ENCODE data around the gene INPP5A. TPM values are rescaled to one million over a fixed set of nuclear protein-coding genes. Genes with fewer than 3 reads are reported as not detected.
A peak's percentile ranks its signal among the peaks of the same experiment; 100 is the strongest.

Gene INPP5A
- total RNA-seq, 6 donors from 2014 or later, result 28.6 to 81.7 (median 44.8) TPM

DNA sequence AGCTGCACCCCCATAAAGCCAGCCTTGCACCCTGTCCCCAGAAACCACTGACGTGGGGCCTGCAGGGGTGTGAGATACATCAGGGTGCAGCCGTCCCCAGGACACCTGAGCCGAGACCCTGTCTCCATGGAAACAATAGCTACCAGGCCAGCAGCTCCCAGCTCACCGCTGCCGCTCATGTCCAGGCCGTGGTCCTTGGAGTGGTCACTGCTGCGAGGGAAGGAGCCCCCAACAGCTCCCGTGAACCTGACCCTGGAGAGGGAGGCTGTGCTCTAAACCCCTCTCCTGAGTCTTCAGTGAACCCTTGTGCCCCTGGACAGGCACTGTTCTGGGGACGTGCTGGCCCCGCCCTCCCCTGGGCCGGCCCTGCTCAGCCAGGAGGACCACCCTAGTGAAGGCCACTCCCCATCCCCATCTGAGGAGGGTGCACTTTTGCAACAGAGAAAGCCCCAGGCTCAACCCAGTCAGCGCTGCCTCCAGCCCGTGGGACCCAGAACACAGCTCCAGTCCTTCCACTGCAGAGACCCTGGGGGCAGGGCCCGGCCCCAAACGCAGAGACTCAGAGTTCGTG is 19.6 kb upstream of the INPP5A start:
- no peak for ATAC-seq (ENCODE audit: low FRiP score in 2 of 2)
- H3K4me1 ChIP-seq, result peaks cover 54 to 69% (median 61%) of the 10 kb centered on the region in 4 donors
- TF ChIP-seq POLR2A (IDR thresholded peaks at IDR 0.05), result no peak
- TF ChIP-seq, protein P1, sequence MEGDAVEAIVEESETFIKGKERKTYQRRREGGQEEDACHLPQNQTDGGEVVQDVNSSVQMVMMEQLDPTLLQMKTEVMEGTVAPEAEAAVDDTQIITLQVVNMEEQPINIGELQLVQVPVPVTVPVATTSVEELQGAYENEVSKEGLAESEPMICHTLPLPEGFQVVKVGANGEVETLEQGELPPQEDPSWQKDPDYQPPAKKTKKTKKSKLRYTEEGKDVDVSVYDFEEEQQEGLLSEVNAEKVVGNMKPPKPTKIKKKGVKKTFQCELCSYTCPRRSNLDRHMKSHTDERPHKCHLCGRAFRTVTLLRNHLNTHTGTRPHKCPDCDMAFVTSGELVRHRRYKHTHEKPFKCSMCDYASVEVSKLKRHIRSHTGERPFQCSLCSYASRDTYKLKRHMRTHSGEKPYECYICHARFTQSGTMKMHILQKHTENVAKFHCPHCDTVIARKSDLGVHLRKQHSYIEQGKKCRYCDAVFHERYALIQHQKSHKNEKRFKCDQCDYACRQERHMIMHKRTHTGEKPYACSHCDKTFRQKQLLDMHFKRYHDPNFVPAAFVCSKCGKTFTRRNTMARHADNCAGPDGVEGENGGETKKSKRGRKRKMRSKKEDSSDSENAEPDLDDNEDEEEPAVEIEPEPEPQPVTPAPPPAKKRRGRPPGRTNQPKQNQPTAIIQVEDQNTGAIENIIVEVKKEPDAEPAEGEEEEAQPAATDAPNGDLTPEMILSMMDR (IDR thresholded peaks at IDR 0.05), result no peak
- TF ChIP-seq POLR2AphosphoS5 (IDR thresholded peaks at IDR 0.05), result no peak
- no peak for TF ChIP-seq EP300 (IDR thresholded peaks at IDR 0.05)

DNA sequence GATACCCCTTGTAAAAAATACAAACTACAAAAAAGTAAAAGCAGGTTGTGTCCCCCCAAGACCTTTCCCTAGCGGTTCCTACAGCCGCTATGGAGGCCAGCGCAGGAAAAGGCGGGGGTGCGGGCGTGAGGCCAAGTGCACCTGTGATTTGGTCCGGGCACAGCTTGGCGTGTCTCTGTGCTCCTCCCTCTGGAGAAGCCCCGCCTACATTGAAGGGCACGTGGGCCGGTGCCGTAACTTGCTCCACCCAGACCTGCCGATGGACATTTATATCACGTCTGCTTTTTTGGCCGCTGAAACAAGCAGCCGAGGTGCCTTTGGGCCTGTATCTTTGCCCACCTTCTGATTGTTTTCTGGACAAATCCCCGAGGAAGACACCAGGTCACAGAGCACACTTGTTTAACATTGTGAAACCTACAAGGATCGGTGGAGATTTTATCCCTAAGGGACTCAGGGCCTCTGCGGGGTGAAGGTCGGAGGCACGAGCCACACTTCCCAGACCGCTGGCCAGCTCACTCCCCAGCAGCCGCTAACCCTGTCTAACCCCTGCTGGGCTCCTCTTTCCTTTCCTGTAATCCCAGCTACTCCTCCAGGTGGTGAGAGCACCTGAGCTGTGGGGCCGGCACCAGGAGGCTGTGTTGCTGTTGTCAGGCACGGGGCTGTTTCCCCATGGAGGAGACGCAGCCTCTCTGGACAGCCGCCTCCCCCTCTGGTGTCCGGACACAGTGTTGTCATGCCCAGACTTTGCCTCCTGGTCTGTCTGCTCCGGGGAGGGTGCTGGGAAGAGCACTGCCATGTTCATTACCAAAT is 18.8 kb upstream of the INPP5A start:
- Histone ChIP-seq H3K36me3 (no peaks in the 10 kb centered on the region), H3K4me3 (peak overlapping the region in 3 of 4 donors; percentile 5 to 17 (median 6)), H3K9me3 (no peaks in the 10 kb centered on the region), H3K27ac (peak overlapping the region; percentile 84 to 97 (median 90)), H3K4me1 (peaks cover 54 to 69% (median 61%) of the 10 kb centered on the region in 4 donors), H3K27me3 (no peaks in the 10 kb centered on the region)
- TF ChIP-seq POLR2A (IDR thresholded peaks at IDR 0.05), result peak in 2 of 4 donors; percentile 13 to 45
- TF ChIP-seq EP300 (IDR thresholded peaks at IDR 0.05), result no peak
- TF ChIP-seq POLR2AphosphoS5 (IDR thresholded peaks at IDR 0.05), result peak in 1 of 2 donors; percentile 62
- TF ChIP-seq, protein P1 (IDR thresholded peaks at IDR 0.05), result no peak
- peak in 1 of 2 donors; percentile 74 for ATAC-seq (ENCODE audit: low FRiP score in 2 of 2)
- peak; percentile 87 to 92 for DNase-seq
- 45 to 56% methylated on average over 25 to 29 of the region's 29 CpGs for WGBS, 2 donors

More for the DNA sequence above, 19.6 kb upstream of the INPP5A start:
- WGBS, 2 donors, result 49 to 52% methylated on average over 13 to 14 of the region's 16 CpGs
- H3K27me3 ChIP-seq, result no peaks in the 10 kb centered on the region
- peak overlapping the region in 2 of 4 donors; percentile 5 to 17 for H3K4me3 ChIP-seq
- no peaks in the 10 kb centered on the region for H3K36me3 ChIP-seq
- peak; percentile 26 to 71 for DNase-seq
- no peaks in the 10 kb centered on the region for H3K9me3 ChIP-seq
- peak overlapping the region; percentile 84 to 97 (median 90) for H3K27ac ChIP-seq

DNA sequence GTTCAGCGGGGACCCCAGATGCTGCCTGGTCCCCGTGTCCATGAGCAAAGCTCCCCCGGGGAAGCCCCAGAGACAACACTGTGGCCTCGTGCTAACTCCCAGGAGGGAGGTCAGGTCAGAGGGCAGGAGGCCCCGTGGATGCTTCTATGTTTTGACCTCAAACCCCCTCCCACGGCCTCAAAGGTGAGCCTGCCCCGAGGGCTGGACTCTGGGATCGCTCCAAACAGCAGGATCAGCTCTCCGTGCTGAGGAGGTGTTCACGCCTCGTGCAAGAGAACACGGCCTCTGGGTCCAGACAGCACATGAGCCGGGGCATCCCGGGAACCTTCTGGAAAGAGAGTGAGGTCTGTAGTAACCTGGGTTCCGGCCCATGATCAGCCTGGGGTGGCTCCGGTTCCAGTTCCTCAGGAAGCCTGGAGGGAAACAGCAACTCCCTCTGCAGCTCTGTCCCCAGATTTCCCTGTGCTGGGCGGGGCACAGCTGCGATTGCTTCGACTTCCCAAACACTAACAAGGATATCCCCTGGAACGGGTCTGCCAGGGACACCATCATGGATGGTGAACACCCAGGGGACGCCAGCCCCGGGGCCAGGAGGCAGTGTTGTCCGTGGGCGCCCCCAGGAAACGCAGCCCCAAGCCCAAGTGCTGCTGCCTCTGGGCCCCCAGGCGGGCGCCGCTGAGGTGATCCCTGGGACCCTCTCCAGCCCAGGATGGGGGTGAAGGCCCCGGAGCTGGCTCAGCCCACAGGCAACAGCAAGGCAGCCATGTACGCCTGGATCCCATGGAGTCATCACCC is 18.0 kb upstream of the INPP5A start:
- TF ChIP-seq POLR2AphosphoS5 (IDR thresholded peaks at IDR 0.05), result peak; percentile 60 to 81
- peak in 3 of 4 donors; percentile 28 to 93 (median 92) for TF ChIP-seq EP300 (IDR thresholded peaks at IDR 0.05)
- TF ChIP-seq, protein P1 (IDR thresholded peaks at IDR 0.05), result peak in 1 of 6 experiments; percentile 6
- no peak for TF ChIP-seq POLR2A (IDR thresholded peaks at IDR 0.05)
- Histone ChIP-seq H3K4me1 (peaks cover 54 to 69% (median 61%) of the 10 kb centered on the region in 4 donors), H3K27me3 (no peaks in the 10 kb centered on the region), H3K27ac (peak overlapping the region; percentile 84 to 97 (median 90)), H3K9me3 (no peaks in the 10 kb centered on the region), H3K36me3 (no peaks in the 10 kb centered on the region), H3K4me3 (no peak overlapping the region)
- peak; percentile 47 to 81 for DNase-seq
- no peak for ATAC-seq (ENCODE audit: low FRiP score in 2 of 2)
- WGBS, 2 donors, result 56 to 72% methylated on average over 16 to 30 of the region's 30 CpGs

DNA sequence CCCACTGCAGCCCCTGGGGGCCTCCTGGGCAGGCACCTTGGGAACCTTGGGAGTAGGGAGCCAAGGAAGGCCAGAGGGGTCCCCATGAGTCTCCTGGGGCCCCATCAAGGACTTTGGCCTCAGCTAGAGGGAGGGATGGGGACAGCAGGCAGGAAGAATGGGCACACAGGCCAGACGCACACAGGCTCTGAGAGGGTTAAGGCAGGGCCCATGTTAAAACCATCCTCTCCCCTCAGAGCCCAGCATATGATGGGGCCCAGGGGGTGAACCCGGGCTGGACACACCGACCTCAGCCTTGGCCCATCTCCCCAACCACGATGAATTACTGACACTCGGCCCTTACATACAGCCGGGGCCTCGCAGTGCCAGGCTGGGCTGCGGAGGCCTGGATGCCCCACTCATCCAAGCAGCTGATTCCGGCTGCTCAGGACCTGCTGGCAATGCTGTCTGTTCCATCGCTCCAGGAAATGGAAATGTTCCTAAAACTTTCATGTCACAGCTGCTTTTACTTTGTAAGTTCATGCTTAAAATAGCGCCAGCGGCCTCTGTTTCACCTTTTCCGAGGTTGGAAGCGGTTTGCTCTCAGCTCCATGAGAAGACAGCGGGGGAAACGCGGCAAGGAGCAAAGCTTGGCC is 17.3 kb upstream of the INPP5A start:
- TF ChIP-seq, protein P1 (IDR thresholded peaks at IDR 0.05), result no peak
- TF ChIP-seq POLR2AphosphoS5 (IDR thresholded peaks at IDR 0.05) (peak; percentile 55 to 69), EP300 (IDR thresholded peaks at IDR 0.05) (no peak), POLR2A (IDR thresholded peaks at IDR 0.05) (no peak)
- Histone ChIP-seq H3K4me1 (peaks cover 54 to 62% (median 60%) of the 10 kb centered on the region in 4 donors), H3K4me3 (no peak overlapping the region), H3K36me3 (no peaks in the 10 kb centered on the region), H3K9me3 (no peaks in the 10 kb centered on the region), H3K27ac (peak overlapping the region; percentile 84 to 97 (median 90)), H3K27me3 (no peaks in the 10 kb centered on the region)
- DNase-seq (peak; percentile 42 to 63), ATAC-seq (ENCODE audit: low FRiP score in 2 of 2) (no peak)
- 65 to 69% methylated on average over 10 to 17 of the region's 17 CpGs for WGBS, 2 donors

Data from upper lobe of left lung (tissue), 6 donors.